HEK293T (cell line): Measurements from ENCODE around the gene PC.

ENCODE experiments used
- CTCF ChIA-PET: fragments of 350-600 bp; formaldehyde crosslinking; extraction: SDS; loops from one replicate; lab custom pipeline; 2021; ENCODE audit warnings: antibody characterized with exemption, inconsistent platforms; lab: Yijun Ruan, JAX
- POLR2A ChIA-PET: fragments of 350-600 bp; formaldehyde crosslinking; extraction: SDS; loops from one replicate; lab custom pipeline; 2020; ENCODE audit warnings: antibody characterized with exemption, inconsistent platforms; lab: Yijun Ruan, JAX
- DNase-seq: peaks from one replicate; pipeline ENCODE4 v3.0.0; 2012; ENCODE audit warnings: mixed read lengths; ENCODE audit errors: extremely low spot score
- ARNT ChIP-seq: fragments of 450-650 bp; IDR thresholded peaks from 2 replicates; pipeline ENCODE4 v1.6.1; 2017; ENCODE audit warnings: mild to moderate bottlenecking
- BHLHE40 ChIP-seq: fragments of 450-650 bp; IDR thresholded peaks from 2 replicates; pipeline ENCODE4 v1.6.1; 2016; ENCODE audit warnings: mild to moderate bottlenecking, moderate library complexity, borderline replicate concordance
- CTBP1 ChIP-seq: fragments of 450-650 bp; IDR thresholded peaks from 2 replicates; pipeline ENCODE4 v1.6.1; 2016; ENCODE audit warnings: borderline replicate concordance
- ELF4 ChIP-seq: fragments of 450-650 bp; IDR thresholded peaks from 2 replicates; pipeline ENCODE4 v1.6.1; 2017; ENCODE audit warnings: antibody characterized with exemption
- FOXA1 ChIP-seq: fragments of 450-650 bp; IDR thresholded peaks from 2 replicates; pipeline ENCODE4 v1.6.1; 2016; ENCODE audit warnings: mild to moderate bottlenecking
- FOXK2 ChIP-seq: fragments of 450-650 bp; IDR thresholded peaks from 2 replicates; pipeline ENCODE4 v1.6.1; 2016; ENCODE audit warnings: mild to moderate bottlenecking
- FOXM1 ChIP-seq: fragments of 450-650 bp; IDR thresholded peaks from 2 replicates; pipeline ENCODE4 v1.6.1; 2017; ENCODE audit warnings: mild to moderate bottlenecking, borderline replicate concordance
- HDGF ChIP-seq: fragments of 450-650 bp; IDR thresholded peaks from 2 replicates; pipeline ENCODE4 v1.6.1; 2017; ENCODE audit warnings: antibody characterized with exemption, borderline replicate concordance
- L3MBTL2 ChIP-seq: fragments of 450-650 bp; conservative IDR thresholded peaks from 2 replicates; pipeline ENCODE4 v1.6.1; 2016; ENCODE audit warnings: mild to moderate bottlenecking
- LEF1 ChIP-seq: fragments of 450-650 bp; IDR thresholded peaks from 2 replicates; pipeline ENCODE4 v1.6.1; 2017; ENCODE audit warnings: mild to moderate bottlenecking, borderline replicate concordance
- NFRKB ChIP-seq: fragments of 450-650 bp; IDR thresholded peaks from 2 replicates; pipeline ENCODE4 v1.6.1; 2016; ENCODE audit warnings: mild to moderate bottlenecking, moderate library complexity
- PKNOX1 ChIP-seq: fragments of 450-650 bp; IDR thresholded peaks from 2 replicates; pipeline ENCODE4 v1.6.1; 2016
- SP1 ChIP-seq: fragments of 450-650 bp; IDR thresholded peaks from 2 replicates; pipeline ENCODE4 v1.6.1; 2017
- SUZ12 ChIP-seq: fragments of 450-650 bp; IDR thresholded peaks from 2 replicates; pipeline ENCODE4 v1.6.1; 2016; ENCODE audit warnings: mild to moderate bottlenecking
- TARDBP ChIP-seq: fragments of 450-650 bp; IDR thresholded peaks from 2 replicates; pipeline ENCODE4 v1.6.1; 2016
- ZNF384 ChIP-seq: fragments of 450-650 bp; IDR thresholded peaks from 2 replicates; pipeline ENCODE4 v1.6.1; 2016

PC gene

GRCh38 chr11:66850235-66850587, 108.0 kb downstream of the PC start:
- CTCF ChIA-PET = no interaction called here
- TF ChIP-seq ZNF384 = no peak
- no peak for DNase-seq
- POLR2A ChIA-PET = interaction anchor here (2.2 kb wide), 1 partner anchor 10 kb away, joined by 5 read pairs; no protein-coding TSS in a partner anchor

- ChIA-PET POLR2A (interaction anchor here (2.2 kb wide), 1 partner anchor 10 kb away, joined by 5 read pairs; no protein-coding TSS in a partner anchor), CTCF (no interaction called here)
- no peak for TF ChIP-seq HDGF
- TF ChIP-seq ZNF384 = no peak
- no peak for TF ChIP-seq ELF4
- no peak for TF ChIP-seq FOXK2
- no peak for TF ChIP-seq PKNOX1
- no peak for TF ChIP-seq FOXA1
- TF ChIP-seq NFRKB = no peak
- TF ChIP-seq CTBP1 = no peak
- no peak for TF ChIP-seq SUZ12
- no peak for TF ChIP-seq FOXM1
- TF ChIP-seq L3MBTL2 = no peak
- TF ChIP-seq TARDBP = no peak
- TF ChIP-seq LEF1 = no peak
- TF ChIP-seq SP1 = no peak
- DNase-seq = no peak
Measured at GRCh38 chr11:66849501-66850234, 108.5 kb downstream of the PC start.

- TF ChIP-seq FOXM1 (no peak), BHLHE40 (no peak)
- ChIA-PET CTCF (no interaction called here), POLR2A (interaction anchor here (2.2 kb wide), 1 partner anchor 9 kb away, joined by 5 read pairs; no protein-coding TSS in a partner anchor)
- DNase-seq = no peak
Measured at GRCh38 chr11:66848671-66849500, 109.3 kb downstream of the PC start.

GRCh38 chr11:66847461-66848232, 110.5 kb downstream of the PC start:
- POLR2A ChIA-PET = no interaction called here
- CTCF ChIA-PET = no interaction called here
- no peak for TF ChIP-seq PKNOX1
- no peak for TF ChIP-seq ZNF384
- no peak for TF ChIP-seq NFRKB
- no peak for TF ChIP-seq FOXK2
- no peak for TF ChIP-seq SP1
- no peak for TF ChIP-seq FOXM1
- no peak for TF ChIP-seq SUZ12
- TF ChIP-seq FOXA1 = no peak
- TF ChIP-seq TARDBP = no peak
- no peak for TF ChIP-seq ARNT
- no peak for TF ChIP-seq CTBP1
- no peak for TF ChIP-seq ELF4
- no peak for TF ChIP-seq L3MBTL2
- no peak for TF ChIP-seq HDGF
- TF ChIP-seq BHLHE40 = no peak
- TF ChIP-seq LEF1 = no peak
- DNase-seq = no peak

GRCh38 chr11:66846671-66847091, 111.5 kb downstream of the PC start:
- TF ChIP-seq CTBP1 (no peak), SP1 (no peak), LEF1 (no peak)
- POLR2A ChIA-PET = interaction anchor here (0.6 to 5.7 kb wide), 2 partner anchors 7 to 1344 kb away, joined by 4 to 63 read pairs; no protein-coding TSS in a partner anchor
- CTCF ChIA-PET = no interaction called here
- no peak for DNase-seq

GRCh38 chr11:66845876-66846212, 112.3 kb downstream of the PC start:
- ChIA-PET POLR2A (interaction anchor here (0.6 to 5.7 kb wide), 2 partner anchors 8 to 1344 kb away, joined by 4 to 63 read pairs; no protein-coding TSS in a partner anchor), CTCF (no interaction called here)
- TF ChIP-seq L3MBTL2 (no peak), BHLHE40 (no peak), NFRKB (no peak), ELF4 (no peak)
- DNase-seq = no peak
